LNCAP (cell line): ENCODE measurements around the gene LGR6.

Source experiments
- CTCF ChIP-seq: fragments of 450-650 bp; IDR thresholded peaks from 2 replicates; pipeline ENCODE4 v1.5.1; 2017; ENCODE audit warnings: mild to moderate bottlenecking

The LGR6 gene

GRCh38 chr1:202293569-202293968, 100.0 kb downstream of the LGR6 start:
- TF ChIP-seq CTCF = no peak

- no peak for TF ChIP-seq CTCF
These were observed 108.6 kb downstream of the LGR6 start for GRCh38 chr1:202302166-202302565.

GRCh38 chr1:202304375-202304774, 110.8 kb downstream of the LGR6 start:
- TF ChIP-seq CTCF = no peak

GRCh38 chr1:202305168-202305567, 111.6 kb downstream of the LGR6 start:
- no peak for TF ChIP-seq CTCF

GRCh38 chr1:202306535-202307345, 113.1 kb downstream of the LGR6 start:
- no peak for TF ChIP-seq CTCF

- TF ChIP-seq CTCF = no peak
These were observed 116.6 kb downstream of the LGR6 start for GRCh38 chr1:202310071-202310725.

- no peak for TF ChIP-seq CTCF
These were observed 117.1 kb downstream of the LGR6 start for GRCh38 chr1:202310746-202311145.
